HL-60 (cell line): ENCODE measurements around the gene HCRT.

Source experiments
- CTCF ChIP-seq: IDR thresholded peaks from one replicate; pipeline ENCODE4 v1.5.1; 2011; ENCODE audit warnings: low read length, control low read depth, inconsistent platforms; ENCODE audit not compliant: insufficient read depth
- GABPA ChIP-seq: IDR thresholded peaks from 2 replicates; pipeline ENCODE4 v1.6.1; 2012; ENCODE audit warnings: low read depth

- TF ChIP-seq GABPA (no peak), CTCF (no peak)
These were observed 45.0 kb upstream of the HCRT start for GRCh38 chr17:42230225-42230624.
